ENCODE data around the gene EEF1A2. TPM values are rescaled to one million over a fixed set of nuclear protein-coding genes. Genes with fewer than 3 reads are reported as not detected.

EEF1A2 gene
- total and polyA plus RNA-seq, 2 of the 4 experiments (the other 2 are of a cell fraction) = 1.3 to 4.6 TPM

DNA sequence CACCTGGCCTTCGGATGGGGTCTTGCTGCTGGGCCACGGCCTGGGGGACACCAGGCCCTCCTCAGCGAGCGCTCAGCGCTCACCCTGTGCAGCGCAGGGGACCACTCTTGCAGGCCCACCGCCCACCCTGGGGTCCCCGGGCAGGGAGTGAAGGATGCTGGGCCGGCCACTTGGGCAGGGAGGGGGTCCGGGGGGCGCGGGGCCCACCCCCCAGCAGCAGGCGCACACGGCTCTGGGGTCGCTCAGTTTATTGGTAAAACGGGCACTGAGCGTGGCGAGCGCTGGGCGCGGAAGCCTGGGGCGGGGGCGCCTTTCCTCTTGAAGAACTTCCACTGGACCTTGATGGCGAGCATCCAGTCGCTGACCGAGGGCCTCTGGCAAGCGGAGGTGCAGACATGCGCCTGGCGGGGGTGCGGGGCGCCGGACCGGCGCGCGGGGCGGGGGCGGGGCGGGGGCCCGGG, 11.1 kb downstream of the EEF1A2 start:
- ChIA-PET CTCF (no interaction called here), POLR2A (ENCODE audit: unreplicated experiment) (no interaction called here)
- Histone ChIP-seq H3K4me3 (ENCODE audit: insufficient read depth, low read depth, low read length) (no peak overlapping the region), H3K4ac (ENCODE audit: low read depth, low read length) (no peak overlapping the region), H3K9ac (ENCODE audit: low read depth, low read length) (no peak overlapping the region), H2BK20ac (ENCODE audit: low read depth, low read length) (no peak overlapping the region), H3K9me1 (ENCODE audit: insufficient read depth, low read length) (no peaks in the 10 kb centered on the region), H4K91ac (ENCODE audit: insufficient read depth, low read depth, low read length) (no peak overlapping the region), H3K27me3 (ENCODE audit: control insufficient read depth, insufficient read depth, low read length) (peaks cover 30% of the 10 kb centered on the region), H3K23ac (ENCODE audit: low read depth, low read length) (no peak overlapping the region), H3K14ac (replicated peaks; ENCODE audit: low read depth, low read length) (no peak overlapping the region), H3K18ac (ENCODE audit: low read depth, low read length) (no peak overlapping the region), H4K5ac (ENCODE audit: low read depth, low read length) (no peak overlapping the region), H4K20me1 (ENCODE audit: insufficient read depth, low read length) (no peaks in the 10 kb centered on the region; the same call in 1 of the 2 replicates), H2BK15ac (ENCODE audit: low read depth, low read length) (no peak overlapping the region), H2BK5ac (ENCODE audit: low read depth, low read length, poor library complexity, severe bottlenecking) (no peak overlapping the region), H4K8ac (ENCODE audit: low read depth in 2 of 2, low read length in 2 of 2) (no peak overlapping the region), H3K79me1 (ENCODE audit: low read depth in 1 of 2, low read length in 2 of 2) (no peaks in the 10 kb centered on the region), H2AFZ (replicated peaks; ENCODE audit: low read length, poor library complexity) (no peak overlapping the region), H3K56ac (ENCODE audit: extremely low read depth, insufficient read depth, low read length) (no peak overlapping the region), H3K9me3 (ENCODE audit: control insufficient read depth, insufficient read depth, low read length) (no peaks in the 10 kb centered on the region), H3K4me1 (ENCODE audit: control insufficient read depth, insufficient read depth, low read length) (no peaks in the 10 kb centered on the region), H3K4me2 (ENCODE audit: low read depth, low read length) (no peak overlapping the region), H2AK5ac (ENCODE audit: low read depth, low read length) (no peak overlapping the region), H3K27ac (ENCODE audit: insufficient read depth, low read length) (no peak overlapping the region), H2AK9ac (replicated peaks; ENCODE audit: low read depth, low read length, poor library complexity) (no peak overlapping the region), H3K36me3 (ENCODE audit: control insufficient read depth, insufficient read depth, low read length) (no peaks in the 10 kb centered on the region), H2BK120ac (ENCODE audit: low read depth, low read length) (no peak overlapping the region)
- no peak for ATAC-seq (ENCODE audit: low read depth)
- no peak for TF ChIP-seq MAZ (IDR thresholded peaks at IDR 0.05; ENCODE audit: borderline replicate concordance, low read depth, low read length)
- TF ChIP-seq MXI1 (IDR thresholded peaks at IDR 0.05; ENCODE audit: borderline replicate concordance, low read depth, low read length) = no peak
- no peak for TF ChIP-seq RAD21 (IDR thresholded peaks at IDR 0.05; ENCODE audit: low read length)
- no peak for TF ChIP-seq RFX5 (IDR thresholded peaks at IDR 0.05; ENCODE audit: low read depth, low read length)
- no peak for TF ChIP-seq ELK1 (IDR thresholded peaks at IDR 0.05; ENCODE audit: borderline replicate concordance, low read depth, low read length)
- TF ChIP-seq, protein P1, sequence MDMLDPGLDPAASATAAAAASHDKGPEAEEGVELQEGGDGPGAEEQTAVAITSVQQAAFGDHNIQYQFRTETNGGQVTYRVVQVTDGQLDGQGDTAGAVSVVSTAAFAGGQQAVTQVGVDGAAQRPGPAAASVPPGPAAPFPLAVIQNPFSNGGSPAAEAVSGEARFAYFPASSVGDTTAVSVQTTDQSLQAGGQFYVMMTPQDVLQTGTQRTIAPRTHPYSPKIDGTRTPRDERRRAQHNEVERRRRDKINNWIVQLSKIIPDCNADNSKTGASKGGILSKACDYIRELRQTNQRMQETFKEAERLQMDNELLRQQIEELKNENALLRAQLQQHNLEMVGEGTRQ (IDR thresholded peaks at IDR 0.05; ENCODE audit: low read depth, low read length) = no peak
- TF ChIP-seq FOS (IDR thresholded peaks at IDR 0.05; ENCODE audit: low read depth, low read length) = no peak
- TF ChIP-seq NFE2L2 (IDR thresholded peaks at IDR 0.05; ENCODE audit: low read depth, low read length) = no peak
- no peak for TF ChIP-seq MAFK (IDR thresholded peaks at IDR 0.05; ENCODE audit: low read depth, low read length)
- TF ChIP-seq POLR2A (IDR thresholded peaks at IDR 0.05; ENCODE audit: low read depth, low read length) = no peak
- TF ChIP-seq CEBPB (IDR thresholded peaks at IDR 0.05; ENCODE audit: low read depth, low read length) = no peak
- no peak for TF ChIP-seq BHLHE40 (IDR thresholded peaks at IDR 0.05; ENCODE audit: low read depth, low read length)
- TF ChIP-seq, protein P2, sequence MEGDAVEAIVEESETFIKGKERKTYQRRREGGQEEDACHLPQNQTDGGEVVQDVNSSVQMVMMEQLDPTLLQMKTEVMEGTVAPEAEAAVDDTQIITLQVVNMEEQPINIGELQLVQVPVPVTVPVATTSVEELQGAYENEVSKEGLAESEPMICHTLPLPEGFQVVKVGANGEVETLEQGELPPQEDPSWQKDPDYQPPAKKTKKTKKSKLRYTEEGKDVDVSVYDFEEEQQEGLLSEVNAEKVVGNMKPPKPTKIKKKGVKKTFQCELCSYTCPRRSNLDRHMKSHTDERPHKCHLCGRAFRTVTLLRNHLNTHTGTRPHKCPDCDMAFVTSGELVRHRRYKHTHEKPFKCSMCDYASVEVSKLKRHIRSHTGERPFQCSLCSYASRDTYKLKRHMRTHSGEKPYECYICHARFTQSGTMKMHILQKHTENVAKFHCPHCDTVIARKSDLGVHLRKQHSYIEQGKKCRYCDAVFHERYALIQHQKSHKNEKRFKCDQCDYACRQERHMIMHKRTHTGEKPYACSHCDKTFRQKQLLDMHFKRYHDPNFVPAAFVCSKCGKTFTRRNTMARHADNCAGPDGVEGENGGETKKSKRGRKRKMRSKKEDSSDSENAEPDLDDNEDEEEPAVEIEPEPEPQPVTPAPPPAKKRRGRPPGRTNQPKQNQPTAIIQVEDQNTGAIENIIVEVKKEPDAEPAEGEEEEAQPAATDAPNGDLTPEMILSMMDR (conservative IDR thresholded peaks at IDR 0.05; ENCODE audit: low read depth, low read length) = no peak
- TF ChIP-seq SMC3 (IDR thresholded peaks at IDR 0.05; ENCODE audit: low read depth, low read length) = no peak
- no peak for TF ChIP-seq CHD1 (IDR thresholded peaks at IDR 0.05; ENCODE audit: low read depth, low read length)
- no peak for TF ChIP-seq RCOR1 (IDR thresholded peaks at IDR 0.05; ENCODE audit: insufficient replicate concordance, low read length)
- BruUV-seq (replicated peaks) = no TSS peak
- DNase-seq = no peak
- dilution Hi-C loops (cut with HindIII; ENCODE audit: low sequenced_read_pairs, unreplicated experiment) (no loop called here), in situ Hi-C loops (cut with MboI; ENCODE audit: low sequenced_read_pairs) (no loop called here), intact Hi-C loops (cut with micrococcal nuclease) (no loop called here)
- WGBS, 2 experiments (ENCODE audit: extremely low coverage in 2 of 2, insufficient read length in 1 of 2) = 13% methylated on average over 9 of the region's 40 CpGs; no CpG with 5 or more reads in 1 of the 2 experiments

Measured in IMR-90 (cell line).